AG09309 (cell line): ENCODE results near the gene CREBRF.

ENCODE experiments used
- DNase-seq: peaks from one replicate; pipeline ENCODE4 v3.0.0-alpha.2; 2010; ENCODE audit warnings: low read depth
- H3K4me3 ChIP-seq: 2 replicates; pipeline ENCODE4 v1.5.1; 2011; ENCODE audit warnings: mild to moderate bottlenecking, low read depth, low read length, moderate library complexity; ENCODE audit not compliant: control insufficient read depth
- CTCF ChIP-seq: IDR thresholded peaks from 2 replicates; pipeline ENCODE4 v1.5.1; 2011; ENCODE audit warnings: mild to moderate bottlenecking, low read depth, low read length, inconsistent platforms; ENCODE audit not compliant: insufficient read depth, control insufficient read depth; ENCODE audit errors: missing control alignments

Gene CREBRF

GRCh38 chr5:173098787-173099186, 42.6 kb downstream of the CREBRF start:
- no peak for TF ChIP-seq CTCF
- no peak for DNase-seq
- no peak overlapping the region for H3K4me3 ChIP-seq

DNA sequence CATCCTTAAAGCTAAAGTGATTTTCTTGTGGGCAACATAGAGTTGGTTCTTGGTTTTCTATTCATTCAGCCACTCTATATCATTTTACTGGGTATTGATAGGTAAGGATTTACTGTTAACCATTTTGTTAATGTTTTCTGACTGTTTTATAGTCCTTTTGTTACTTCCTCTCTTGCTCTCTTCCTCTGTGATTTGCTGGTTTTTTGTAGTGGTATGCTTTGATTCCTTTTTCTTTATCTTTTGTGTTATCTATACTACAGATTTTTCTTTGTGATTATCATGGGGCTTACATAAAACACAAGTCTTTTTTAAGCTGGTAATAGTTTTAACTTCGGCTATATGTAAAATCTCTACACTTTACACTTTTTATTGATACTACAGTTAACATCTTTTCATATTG, 43.3 kb downstream of the CREBRF start:
- TF ChIP-seq CTCF = no peak
- no peak overlapping the region for H3K4me3 ChIP-seq
- DNase-seq = no peak

- no peak for DNase-seq
- TF ChIP-seq CTCF = no peak
- no peak overlapping the region for H3K4me3 ChIP-seq
Observed at GRCh38 chr5:173101245-173101644, 45.1 kb downstream of the CREBRF start.

DNA sequence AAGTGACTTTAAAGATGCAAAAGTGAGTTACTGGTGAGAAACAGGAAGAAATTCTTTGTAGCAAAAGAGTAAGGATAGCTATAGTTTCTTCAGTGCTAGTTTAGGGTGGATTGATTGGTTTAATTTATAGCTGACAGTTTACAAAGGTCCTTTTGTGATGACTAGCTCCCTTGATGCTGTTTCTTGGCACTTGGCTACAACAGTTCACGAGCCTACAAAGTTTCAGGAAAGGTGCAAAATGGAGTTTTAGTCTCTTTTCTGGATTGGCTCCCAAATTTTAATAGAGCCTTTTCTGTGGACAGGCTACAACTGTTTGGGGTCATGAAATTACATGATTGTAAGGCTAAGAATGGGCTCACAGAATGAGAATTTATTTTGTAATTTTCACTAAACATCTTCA, 47.3 kb downstream of the CREBRF start:
- H3K4me3 ChIP-seq = no peak overlapping the region
- DNase-seq = no peak
- TF ChIP-seq CTCF = no peak

GRCh38 chr5:173108914-173109313, 52.8 kb downstream of the CREBRF start:
- no peak overlapping the region for H3K4me3 ChIP-seq
- no peak for TF ChIP-seq CTCF
- DNase-seq = no peak

- no peak overlapping the region for H3K4me3 ChIP-seq
- DNase-seq = no peak
- TF ChIP-seq CTCF = no peak
Observed at GRCh38 chr5:173114536-173114935, 58.4 kb downstream of the CREBRF start.

GRCh38 chr5:173119719-173120118, 63.6 kb downstream of the CREBRF start:
- no peak for TF ChIP-seq CTCF
- H3K4me3 ChIP-seq = no peak overlapping the region
- no peak for DNase-seq
